DMS53 (cell line): ENCODE data around the gene MUL1.
"Not testable (repeated sequence)": the region's sequence is repeated elsewhere in the genome, so short reads cannot be mapped to it uniquely, and the experiment has no call there.

ENCODE experiments used
- DNase-seq: peaks from one replicate; lab custom pipeline; 2025; lab: John Stamatoyannopoulos, UW

MUL1 gene

GRCh38 chr1:20507564-20508410 is at the start of gene MUL1:
TSS of gene MUL1 (minus strand) at chr1:20508151. CDS start at chr1:20508024, 127 bp downstream.
- peak; percentile 95 for DNase-seq

- DNase-seq: no peak
Measured at GRCh38 chr1:20555758-20556120, 47.8 kb upstream of the MUL1 start.

- DNase-seq: no peak
Measured at GRCh38 chr1:20555025-20555757, 47.2 kb upstream of the MUL1 start.

GRCh38 chr1:20552728-20553445 is 44.9 kb upstream of the MUL1 start:
- DNase-seq: peak; percentile 41

- peak; percentile 23 for DNase-seq
Measured at GRCh38 chr1:20551945-20552727, 44.2 kb upstream of the MUL1 start, which contains the start of gene FAM43B. TSS of gene FAM43B (plus strand) at chr1:20552573. CDS start at chr1:20552974, 401 bp downstream.

GRCh38 chr1:20551161-20551560 is 43.2 kb upstream of the MUL1 start:
- no peak for DNase-seq

GRCh38 chr1:20546637-20547036 is 38.7 kb upstream of the MUL1 start:
- no peak for DNase-seq

GRCh38 chr1:20540281-20540680 is 32.3 kb upstream of the MUL1 start:
- no peak for DNase-seq

GRCh38 chr1:20538760-20539551 is 31.0 kb upstream of the MUL1 start:
- DNase-seq: peak; percentile 66

GRCh38 chr1:20538227-20538626 is 30.3 kb upstream of the MUL1 start:
- DNase-seq: peak; percentile 87

GRCh38 chr1:20534659-20535417 is 26.9 kb upstream of the MUL1 start:
- DNase-seq: no peak

- DNase-seq: no peak
Measured at GRCh38 chr1:20533635-20534034, 25.7 kb upstream of the MUL1 start.

GRCh38 chr1:20530901-20531300 is 22.9 kb upstream of the MUL1 start:
- DNase-seq: peak; percentile 38

- peak; percentile 64 for DNase-seq
Measured at GRCh38 chr1:20530306-20530705, 22.4 kb upstream of the MUL1 start.

- DNase-seq: no peak
Measured at GRCh38 chr1:20528221-20528620, 20.3 kb upstream of the MUL1 start.

- no peak for DNase-seq
Measured at GRCh38 chr1:20526267-20526666, 18.3 kb upstream of the MUL1 start.

GRCh38 chr1:20521960-20522861 is 14.3 kb upstream of the MUL1 start:
- DNase-seq: peak; percentile 88

GRCh38 chr1:20519609-20520262 is 11.8 kb upstream of the MUL1 start:
- not testable (repeated sequence) for DNase-seq
